Stimulated activated CD4-positive, alpha-beta T cell treated with anti-CD3 and anti-CD28 coated beads, Interleukin-2, amount 100 ng/mL, for 48 hours (primary cell): ENCODE measurements around the gene ANKS1B.

Experiments used
- DNase-seq, 2 donors: peaks; one replicate each; pipeline ENCODE4 v3.0.0-alpha.2; 2020

Gene ANKS1B

DNA sequence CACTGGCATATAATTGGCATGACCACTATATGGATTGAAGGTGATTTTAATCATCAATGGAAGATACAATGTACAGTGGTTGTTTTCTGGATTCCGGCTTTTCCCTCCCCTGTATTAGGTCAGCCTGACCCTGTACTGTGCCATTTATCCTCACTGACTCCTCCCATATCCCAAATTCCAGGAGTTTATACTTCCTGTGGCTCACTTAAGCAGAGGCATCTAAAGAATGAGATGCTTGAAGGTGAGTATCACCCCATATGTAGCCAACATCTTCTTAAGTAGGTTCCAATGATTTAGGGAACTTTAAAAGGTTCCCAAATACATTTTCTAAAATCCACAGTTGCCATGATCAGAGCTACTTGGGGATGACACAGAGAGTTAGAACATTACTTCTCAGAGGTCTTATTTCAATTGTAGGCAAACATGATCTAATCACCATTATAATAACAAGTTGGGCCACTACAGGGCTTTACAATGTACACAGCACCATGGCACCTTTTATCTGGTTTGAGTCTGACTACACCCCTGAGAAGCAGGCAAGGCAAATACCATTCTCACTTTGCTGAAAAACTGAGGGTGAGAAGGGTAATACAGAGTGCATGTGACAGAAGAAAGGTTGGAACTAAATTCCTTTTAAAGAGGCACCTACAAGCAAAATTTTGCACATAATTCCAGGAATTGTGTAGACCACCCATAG lies 549.5 kb downstream of the ANKS1B start:
- DNase-seq = no peak

DNA sequence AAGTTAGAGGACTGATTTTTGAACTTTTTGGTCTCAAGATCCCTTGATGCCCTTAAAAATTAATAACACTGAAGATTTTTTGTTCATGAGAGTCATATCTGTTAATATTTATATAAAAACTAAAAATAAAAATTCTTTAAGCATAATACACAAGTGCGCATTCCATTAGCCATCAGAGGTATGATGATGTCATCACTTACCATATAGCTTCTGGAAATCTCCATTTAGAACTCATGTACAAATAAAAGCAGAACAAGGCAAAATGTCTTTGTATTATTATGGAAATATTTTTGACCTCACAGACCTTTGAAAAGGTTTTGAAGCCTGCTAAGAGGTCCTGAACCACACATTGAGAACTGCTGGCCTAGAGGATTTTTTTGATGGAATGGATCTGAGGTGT lies 551.6 kb downstream of the ANKS1B start:
- no peak for DNase-seq

DNA sequence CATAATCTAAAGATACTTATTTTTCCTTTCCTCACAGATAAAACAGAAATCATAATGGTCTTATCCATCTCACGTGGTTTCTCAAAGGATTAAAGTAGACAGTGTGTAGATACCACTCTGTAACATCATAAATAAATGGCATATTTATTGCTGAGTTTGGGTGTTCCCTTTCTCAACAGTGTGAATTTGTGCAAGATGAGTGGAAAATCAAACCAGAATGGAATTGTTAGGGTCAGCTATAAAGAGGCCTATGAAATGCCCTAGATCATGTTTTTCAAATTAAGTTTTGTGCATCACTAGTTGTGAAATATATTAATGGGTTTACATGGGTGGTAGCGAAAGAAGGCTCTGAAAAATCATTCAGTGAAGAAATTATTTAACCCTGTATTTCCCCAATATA lies 553.5 kb downstream of the ANKS1B start:
- no peak for DNase-seq

DNA sequence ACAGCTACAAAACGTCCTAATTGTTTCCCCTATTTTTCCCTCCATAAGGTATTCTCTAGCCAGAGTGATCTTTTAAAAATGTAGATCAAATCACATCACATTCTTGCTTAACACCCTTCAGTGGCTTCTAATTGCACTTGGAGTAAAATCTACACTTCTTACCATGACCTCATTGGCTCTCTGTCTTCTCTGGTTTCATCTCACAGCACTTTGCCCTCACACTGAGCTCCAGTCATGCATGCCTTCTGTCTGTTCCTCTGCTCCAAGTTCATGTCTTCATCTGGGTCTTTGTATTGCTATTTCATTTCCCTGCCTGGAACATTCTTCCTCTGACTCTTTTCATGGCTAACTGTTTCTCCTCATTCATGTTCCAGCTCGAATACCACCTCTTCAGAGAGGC lies 557.6 kb downstream of the ANKS1B start:
- DNase-seq = no peak

DNA sequence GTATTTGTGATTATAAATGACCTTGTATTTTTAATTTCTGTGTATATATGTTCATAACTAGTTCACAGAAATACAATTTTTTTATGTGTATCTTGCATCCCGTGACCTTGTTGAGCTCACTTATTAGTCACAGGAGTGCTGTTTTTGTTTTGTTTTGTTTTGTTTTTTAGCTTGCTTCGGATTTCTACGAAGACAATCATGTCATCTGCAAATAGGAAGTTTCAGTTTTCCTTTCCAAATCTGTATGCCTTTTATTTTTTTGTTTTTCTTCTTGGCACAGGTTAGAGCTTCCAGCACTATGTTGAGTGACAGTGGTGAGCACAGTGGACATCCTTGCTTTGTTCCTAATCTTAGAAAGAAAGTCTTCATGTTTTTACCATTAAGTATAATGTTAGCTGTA lies 566.4 kb downstream of the ANKS1B start:
- DNase-seq = no peak

DNA sequence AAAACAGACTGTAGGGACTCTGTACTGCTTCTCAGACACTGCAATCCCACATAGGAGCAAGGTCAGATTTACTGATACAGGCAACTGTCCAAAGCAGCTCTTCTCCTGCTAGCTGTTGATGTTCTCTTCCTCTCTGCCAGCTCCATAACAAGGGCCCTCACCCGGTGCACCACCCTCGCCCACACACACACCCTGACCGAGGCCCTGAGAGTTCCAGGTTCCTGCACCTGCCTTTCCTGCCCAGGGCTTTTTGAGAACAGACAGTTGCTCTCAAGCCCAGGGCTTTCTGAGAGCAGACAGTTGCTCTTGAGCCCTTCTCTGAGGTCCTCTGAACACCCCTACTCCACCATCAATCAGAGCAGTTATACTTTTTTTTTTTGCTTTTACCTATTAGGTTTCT lies 571.0 kb downstream of the ANKS1B start:
- no peak for DNase-seq

DNA sequence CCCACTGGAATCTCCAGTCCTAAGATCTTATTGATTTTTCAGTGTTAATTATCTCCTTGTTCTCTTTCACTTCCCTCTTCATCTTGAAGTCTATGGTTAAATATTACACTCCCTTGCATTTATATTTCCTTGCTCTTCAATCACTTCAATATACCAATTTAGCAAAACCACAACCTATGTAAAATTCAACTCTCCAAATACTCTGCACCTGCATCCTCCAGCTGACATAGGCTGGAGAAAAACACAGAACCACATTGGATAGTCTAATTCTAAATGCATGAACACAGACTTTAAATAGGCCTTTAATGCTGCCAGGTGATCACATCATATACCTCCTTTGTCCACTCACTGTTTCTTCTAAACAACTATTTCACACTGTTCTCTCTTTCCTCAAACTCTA lies 591.0 kb downstream of the ANKS1B start:
- DNase-seq = no peak

DNA sequence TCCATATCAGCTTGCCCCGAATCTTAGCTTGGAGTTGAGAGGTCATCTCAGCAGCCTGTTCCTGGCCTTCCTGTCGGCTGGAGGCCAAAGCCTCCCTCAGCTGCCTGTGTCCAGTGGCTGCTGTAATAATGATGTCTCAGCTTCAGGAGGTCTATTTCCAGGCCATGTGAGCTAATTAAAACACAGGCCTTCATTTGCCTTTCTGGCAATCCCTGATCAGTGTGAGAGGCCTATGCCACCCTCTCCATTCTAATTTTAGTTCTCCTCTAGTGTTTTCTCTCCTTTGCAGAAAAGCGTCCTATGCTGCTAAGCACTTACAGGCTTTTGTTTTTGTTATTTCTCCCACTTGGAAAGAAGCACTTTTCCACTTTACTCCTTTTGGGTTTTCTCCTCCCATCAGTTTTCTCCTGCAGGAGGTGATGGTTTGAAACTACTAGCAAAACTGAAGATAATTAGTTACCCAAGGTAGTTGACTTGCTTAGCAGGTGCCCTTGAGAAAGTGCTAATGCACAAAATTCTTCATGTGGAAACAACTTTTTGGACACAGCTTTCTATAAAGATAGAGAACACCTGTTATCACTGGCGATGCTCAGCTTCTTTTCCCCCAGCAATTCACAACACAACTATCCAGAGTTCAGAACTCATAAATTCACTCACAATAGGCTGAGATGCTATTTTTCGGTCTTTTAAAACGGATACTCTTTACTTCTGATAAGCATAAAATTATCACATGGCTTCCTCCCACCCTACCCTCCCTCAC lies 592.5 kb downstream of the ANKS1B start:
- no peak for DNase-seq

DNA sequence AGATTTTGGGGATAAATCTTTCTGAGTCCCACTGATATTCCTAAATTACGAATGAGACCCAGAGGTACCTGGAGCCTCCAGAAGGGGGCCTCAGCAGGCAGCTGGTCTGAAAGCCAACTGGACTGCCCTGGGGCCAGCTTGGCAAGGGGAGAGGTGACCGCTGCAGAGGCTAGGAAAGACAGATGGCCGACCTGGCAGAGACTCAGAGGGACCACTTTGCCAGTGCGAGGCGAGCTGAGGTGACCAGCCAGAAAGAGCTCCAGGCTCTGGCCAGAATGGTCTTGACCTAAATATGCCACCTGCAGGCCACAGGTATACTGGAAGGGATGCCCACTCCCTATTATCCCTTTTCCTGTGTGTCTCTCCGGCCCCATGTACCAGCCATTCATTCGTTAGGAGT lies 594.0 kb downstream of the ANKS1B start:
- DNase-seq = no peak

DNA sequence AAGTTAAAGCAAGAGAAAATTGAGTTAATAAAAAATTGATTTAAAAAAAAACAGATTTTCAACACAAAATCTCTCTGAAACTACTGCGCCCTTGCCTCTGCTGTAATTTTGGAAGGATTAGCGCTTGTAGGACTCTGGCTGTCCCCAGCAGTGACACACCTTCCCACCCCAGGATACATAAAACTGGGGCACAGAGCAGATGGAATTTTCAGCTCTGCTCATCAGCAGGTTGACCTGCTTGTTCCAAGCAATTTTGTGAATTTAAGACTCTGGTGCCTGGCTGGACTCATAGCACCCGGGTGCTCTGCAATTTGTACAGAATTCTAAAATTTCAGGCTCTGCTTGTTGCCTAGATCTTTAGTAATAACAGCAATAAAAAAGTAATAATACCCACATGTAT lies 595.0 kb downstream of the ANKS1B start:
- DNase-seq = no peak

DNA sequence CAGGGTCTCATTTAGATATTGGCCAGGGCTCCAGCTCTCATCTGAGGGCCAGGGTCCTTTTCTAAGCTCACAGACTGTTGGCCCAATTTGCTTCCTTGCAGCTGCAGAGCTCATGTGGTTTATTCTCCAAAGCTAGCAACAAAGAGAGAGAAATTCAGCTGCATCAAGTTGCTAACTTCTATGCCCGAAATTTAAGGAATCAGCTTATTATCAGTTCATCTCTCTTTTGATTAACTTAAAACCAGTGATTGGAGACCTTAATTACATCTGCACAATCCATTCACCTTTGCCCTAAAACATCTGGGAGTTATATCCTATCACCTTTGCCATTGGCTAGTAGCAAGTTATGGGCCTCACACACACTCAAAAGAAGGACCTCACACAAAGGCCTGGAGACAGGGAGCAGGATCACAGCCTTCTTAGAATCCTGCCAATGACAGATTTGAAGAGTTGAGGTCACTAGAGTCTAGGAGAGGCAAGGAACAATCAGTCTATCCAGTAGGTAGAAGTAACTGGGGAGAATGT lies 596.0 kb downstream of the ANKS1B start:
- DNase-seq = no peak

DNA sequence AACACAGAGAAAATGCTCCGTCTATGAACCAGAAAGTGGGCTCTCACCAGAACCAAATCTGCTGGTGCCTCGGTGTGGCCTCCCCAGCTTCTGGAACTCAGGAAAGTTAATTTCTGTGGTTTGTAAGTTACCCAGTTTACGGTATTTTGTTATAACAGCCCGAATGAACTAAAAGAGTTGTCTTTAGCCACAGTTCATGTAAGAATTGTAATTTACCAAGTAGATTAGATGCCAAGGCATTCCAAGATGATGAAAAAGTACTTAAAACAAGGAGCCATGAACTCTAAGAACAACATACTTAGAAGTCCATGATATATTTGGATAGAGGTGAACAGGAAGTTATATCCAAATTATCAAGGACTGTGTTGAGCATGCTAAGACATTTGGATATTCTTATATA lies 597.1 kb downstream of the ANKS1B start:
- no peak for DNase-seq

DNA sequence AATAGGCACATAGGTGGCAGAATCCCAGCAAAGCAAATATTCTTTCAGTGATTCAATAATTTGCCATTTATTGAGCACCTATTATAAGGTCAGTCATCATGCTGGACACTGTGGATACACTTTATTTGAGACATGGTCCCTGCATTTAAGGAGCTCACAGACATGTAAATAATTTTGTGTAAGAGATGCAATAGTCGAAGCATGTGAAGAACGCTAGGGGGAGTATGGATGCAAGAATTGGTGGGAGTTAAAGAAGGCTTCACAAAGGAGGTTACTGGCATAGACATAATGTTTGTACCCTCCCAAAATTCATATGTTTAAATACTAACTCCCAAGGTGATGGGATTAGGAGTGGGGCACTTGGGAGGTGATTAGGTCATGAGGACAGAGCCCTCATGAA lies 597.8 kb downstream of the ANKS1B start:
- no peak for DNase-seq

DNA sequence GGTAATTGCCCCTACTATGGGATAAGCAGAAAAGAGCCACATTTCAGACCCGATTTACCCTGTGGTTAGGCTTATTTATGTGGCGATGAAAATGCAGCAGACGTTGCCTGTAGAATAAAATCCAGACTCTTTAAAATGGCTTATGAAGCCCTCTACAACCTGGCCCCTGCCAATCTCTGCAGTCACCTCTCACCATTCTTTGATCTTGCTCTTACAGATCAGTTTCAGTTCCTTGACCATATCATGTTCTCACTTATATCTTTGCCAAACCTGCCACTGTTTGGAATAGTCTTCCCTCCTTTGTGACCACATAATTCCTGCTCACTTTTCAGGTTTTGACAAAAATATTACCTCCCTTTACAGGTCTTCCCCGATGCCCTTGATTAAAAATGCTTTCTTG lies 601.5 kb downstream of the ANKS1B start:
- DNase-seq = no peak

DNA sequence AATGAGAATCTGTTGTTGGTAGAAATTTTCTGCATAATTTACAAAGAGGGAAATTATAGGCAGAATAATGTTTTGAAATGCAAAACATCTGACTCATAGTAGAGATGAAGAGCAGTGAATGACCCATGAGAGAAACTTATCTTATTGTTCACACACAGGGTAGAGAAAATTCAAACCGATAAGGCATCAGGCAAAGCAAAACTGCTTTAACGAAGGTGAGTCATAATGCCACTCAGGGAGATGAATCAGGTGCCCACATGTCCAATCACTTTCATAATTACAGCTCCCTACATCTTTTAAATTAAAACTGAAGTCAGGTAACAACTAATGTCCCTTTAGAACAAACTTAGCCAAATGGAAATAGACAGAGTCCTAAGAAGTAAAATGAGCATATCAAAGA lies 602.7 kb downstream of the ANKS1B start:
- no peak for DNase-seq

DNA sequence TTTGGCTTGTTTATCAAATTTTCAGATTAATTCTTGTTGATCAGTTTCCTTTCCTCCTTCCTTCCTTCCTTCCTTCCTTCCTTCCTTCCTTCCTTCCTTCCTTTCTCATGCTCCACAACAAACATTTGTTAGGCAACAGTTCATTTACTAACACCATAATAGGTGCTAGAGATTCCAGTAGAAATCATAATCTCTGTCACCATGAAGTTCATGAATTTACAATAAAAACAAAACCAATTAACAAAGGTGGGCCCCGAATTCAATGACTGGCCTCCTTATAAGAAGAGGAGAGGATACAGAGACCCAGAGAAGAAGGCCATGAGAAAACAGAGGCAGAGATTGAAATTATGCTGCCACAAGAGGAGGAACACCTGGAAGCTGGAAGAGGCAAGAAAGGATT lies 604.0 kb downstream of the ANKS1B start:
- DNase-seq = no peak

DNA sequence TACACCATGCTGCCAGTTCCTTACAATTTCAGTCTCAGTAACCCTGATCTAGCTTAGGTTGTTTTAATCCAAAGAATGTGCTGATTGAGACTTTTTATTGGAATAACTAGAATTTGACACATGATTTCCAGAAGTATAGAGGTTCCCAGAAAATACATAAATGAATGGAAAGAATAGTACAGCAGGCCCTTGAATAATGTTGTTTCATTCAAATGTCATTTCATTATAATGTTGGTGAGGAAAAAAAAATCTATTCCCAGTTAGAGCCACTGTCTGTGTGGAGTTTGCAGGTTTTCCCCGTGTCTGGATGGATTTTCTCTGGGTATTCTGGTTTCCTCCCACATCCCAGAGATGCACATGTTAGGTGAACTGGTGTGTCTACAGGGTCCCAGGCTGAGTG lies 610.7 kb downstream of the ANKS1B start:
- DNase-seq = no peak

DNA sequence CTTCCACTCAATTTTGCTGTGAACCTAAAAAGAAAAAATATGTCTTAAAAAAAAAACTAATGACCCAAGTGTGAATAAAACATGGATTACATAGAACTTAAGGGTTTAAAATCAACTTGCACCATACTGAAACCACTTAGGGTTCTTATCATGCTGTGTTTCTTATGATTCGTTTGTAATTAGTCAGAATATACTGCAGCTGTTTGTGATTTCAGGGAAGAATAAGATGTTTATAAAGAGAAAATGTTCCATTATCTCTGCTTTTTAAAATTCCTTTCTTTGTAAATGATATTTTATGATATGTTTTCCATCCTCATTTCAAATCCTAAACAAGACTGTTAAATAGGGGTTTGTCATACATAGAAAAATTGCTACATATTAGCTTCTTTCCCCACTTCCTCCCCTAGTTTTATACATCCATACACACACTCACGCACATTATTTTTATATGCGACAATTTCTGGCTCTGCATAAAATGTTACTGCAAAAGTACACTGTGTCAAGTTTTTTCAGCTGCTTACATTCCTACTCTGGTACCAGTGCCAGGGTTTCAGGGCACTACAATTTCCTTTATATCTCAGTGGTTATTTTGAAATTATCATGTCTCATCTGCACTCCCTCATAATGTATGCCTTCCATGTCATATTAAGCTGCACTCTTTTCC lies 612.3 kb downstream of the ANKS1B start:
- DNase-seq = no peak

DNA sequence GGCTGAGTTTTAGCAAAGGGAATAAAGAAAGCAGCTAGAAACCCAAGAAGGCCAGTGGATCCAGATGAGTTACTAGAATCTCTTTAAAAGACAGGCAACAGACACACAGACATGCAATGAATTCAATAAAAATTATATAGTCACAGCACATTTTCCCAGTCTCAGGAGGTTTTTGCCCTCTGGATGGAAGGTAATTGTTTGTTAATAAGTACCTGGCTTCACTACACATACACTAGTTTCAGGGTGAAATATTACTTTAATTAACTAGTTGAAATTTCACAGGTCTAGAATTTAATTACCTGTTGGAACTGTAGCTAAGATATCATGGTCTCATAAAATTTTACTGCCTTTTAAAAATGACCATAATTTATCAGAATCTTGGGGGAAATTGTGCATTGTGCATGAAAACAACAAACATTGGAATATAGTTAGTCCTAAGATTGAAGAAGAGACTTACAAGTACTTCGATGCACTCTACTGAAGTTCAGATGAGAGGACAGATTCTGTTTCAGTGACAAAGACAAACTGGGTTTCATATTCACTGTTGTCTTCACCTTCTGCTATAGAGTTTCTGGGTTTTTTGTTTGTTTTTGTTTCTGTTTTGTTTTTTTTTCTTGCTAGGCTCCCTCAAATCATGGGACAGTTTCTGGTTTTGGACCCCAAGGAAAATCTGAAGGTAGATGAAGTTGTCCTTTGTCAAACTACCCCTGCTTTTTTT lies 614.2 kb downstream of the ANKS1B start:
- no peak for DNase-seq

DNA sequence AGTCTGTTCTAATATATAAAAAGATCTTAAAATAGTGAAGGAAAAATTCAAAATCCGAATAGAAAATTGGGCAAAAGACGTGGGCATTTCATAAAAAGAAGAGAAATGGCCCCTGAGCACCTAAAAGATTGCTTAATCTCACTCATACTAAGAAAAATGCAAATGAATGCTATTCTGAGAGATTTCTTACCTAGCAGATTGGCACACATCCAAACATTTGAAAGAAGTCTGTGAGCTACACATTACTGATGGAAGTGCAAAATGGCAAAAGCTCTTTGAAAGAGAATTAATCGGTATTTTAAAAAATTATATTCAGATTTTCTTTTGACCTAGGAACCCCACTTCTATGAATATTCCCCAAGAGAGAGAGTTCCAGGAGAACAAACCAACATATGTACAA lies 617.6 kb downstream of the ANKS1B start:
- no peak for DNase-seq

DNA sequence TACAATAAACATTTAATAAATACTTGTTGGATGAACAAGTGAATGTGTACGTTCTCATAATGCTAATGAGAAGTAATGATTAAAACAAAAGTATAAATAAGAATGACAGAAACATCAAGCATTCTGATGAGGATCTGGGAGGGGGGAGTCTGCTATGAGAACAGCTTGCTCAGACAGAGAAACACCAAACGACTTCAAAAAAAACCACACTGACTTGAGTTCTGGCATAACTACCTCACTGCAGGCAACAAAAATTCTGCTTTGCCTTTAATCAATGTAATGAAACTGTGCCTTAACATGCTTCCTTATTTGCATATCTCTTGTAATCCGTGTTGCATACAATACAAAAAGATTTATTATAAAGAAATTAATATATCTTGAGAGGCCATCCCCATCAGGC lies 632.5 kb downstream of the ANKS1B start:
- DNase-seq = no peak

DNA sequence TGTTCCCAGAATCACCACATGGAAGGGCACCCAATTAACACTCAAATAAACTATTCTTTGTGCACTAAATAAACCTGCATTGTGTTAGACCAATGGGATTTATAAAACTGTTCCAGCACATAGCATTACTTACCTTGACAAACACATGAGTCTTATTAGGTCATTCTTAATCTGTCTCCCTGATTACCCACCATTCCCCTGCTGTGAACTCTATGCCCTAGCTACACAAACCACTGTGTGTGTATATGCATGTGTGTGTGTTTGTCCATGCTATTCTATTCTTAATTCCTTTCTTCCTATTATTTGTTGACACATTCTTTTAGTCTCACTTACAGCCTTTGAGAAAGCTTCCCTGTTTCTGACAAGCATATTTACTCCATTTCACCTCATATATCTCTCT lies 640.8 kb downstream of the ANKS1B start:
- DNase-seq = no peak

DNA sequence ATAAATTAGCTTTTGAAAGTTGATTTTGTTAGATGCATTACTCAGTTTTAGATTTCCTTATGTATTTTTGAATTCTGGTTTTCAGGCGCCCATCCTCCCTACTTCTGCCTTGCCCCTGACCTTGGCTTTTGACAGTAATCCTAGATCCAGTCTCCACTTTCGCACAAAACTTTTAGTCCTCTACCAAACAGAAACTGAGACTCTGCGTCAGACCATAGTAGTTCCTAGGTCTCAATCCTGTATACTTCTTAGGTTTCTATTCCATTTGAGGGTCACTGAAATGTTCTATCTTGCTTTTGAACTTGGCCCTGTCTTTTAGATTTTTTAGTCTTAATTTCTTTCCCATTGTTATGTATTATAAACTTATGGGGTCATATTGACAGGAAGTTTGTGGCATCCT lies 645.1 kb downstream of the ANKS1B start:
- no peak for DNase-seq
